Colonic mucosa (tissue), 4 donors: ENCODE measurements around the gene TMUB2. TPM values are rescaled to one million over a fixed set of nuclear protein-coding genes. Genes with fewer than 3 reads are reported as not detected.
A peak's percentile ranks its signal among the peaks of the same experiment; 100 is the strongest.

Source experiments
- DNase-seq: peaks from one replicate; pipeline ENCODE4 v3.0.0-alpha.2; 2020
- H3K27ac ChIP-seq: fragments of 200-600 bp; one replicate; pipeline ENCODE4 v1.8.0; 2021
- H3K27me3 ChIP-seq: fragments of 200-600 bp; one replicate; pipeline ENCODE4 v1.8.0; 2021
- H3K36me3 ChIP-seq: fragments of 200-600 bp; one replicate; pipeline ENCODE4 v1.8.0; 2021
- H3K4me1 ChIP-seq: fragments of 200-600 bp; one replicate; pipeline ENCODE4 v1.8.0; 2021; ENCODE audit warnings: mild to moderate bottlenecking
- H3K4me3 ChIP-seq: fragments of 200-600 bp; one replicate; pipeline ENCODE4 v1.8.0; 2021
- H3K9ac ChIP-seq, 2 donors: one replicate each; pipeline ENCODE4 v1.7.0; 2013; ENCODE audit warnings: control low read depth in 2 of 2, low read depth in 2 of 2, low read length in 2 of 2
- H3K9me3 ChIP-seq: fragments of 200-600 bp; one replicate; pipeline ENCODE4 v1.8.0; 2021
- CTCF ChIP-seq: fragments of 200-600 bp; IDR thresholded peaks from one replicate; pipeline ENCODE4 v1.8.0; 2022; ENCODE audit warnings: antibody characterized with exemption, mild to moderate bottlenecking
- intact Hi-C: fragments of 100-400 bp; cut with DNase I; formaldehyde crosslinking; loops from one replicate; pipeline ENCODE4 v1.14.1; 2022
- total RNA-seq, 2 donors: library from RNA; stranded (reverse); fragmentation: NEBNext Ultra II Directional in 1 of 2; extraction: Animal tissue kit (Norgen Biotek cat#: 25700) in 1 of 2; gene quantifications; one replicate each; pipeline ENCODE4 v1.2.1, GENCODE V29; 2021
- donor health status: healthy.
- donor health status: DM: no; HTN: no; CAD: no.
- donor health status: DM: no; HTN: no; CAD: no.

Gene TMUB2
- total RNA-seq, 2 donors from 2014 or later, result 37.0 to 44.5 TPM

- Histone ChIP-seq H3K27me3 (no peaks in the 10 kb centered on the region), H3K36me3 (peaks cover 10% of the 10 kb centered on the region), H3K9me3 (no peaks in the 10 kb centered on the region), H3K27ac (peak overlapping the region; percentile 100), H3K4me1 (peaks cover 6% of the 10 kb centered on the region), H3K9ac (peak overlapping the region; percentile 93), H3K4me3 (peak overlapping the region; percentile 95)
- intact Hi-C loops, result no loop called here
- peak; percentile 60 for DNase-seq
- TF ChIP-seq CTCF, result no peak
These were observed 11.4 kb downstream of the TMUB2 start for GRCh38 chr17:44197980-44198720.

GRCh38 chr17:44198721-44199552 lies 12.2 kb downstream of the TMUB2 start:
- H3K27me3 ChIP-seq, result no peaks in the 10 kb centered on the region
- peak overlapping the region; percentile 93 for H3K9ac ChIP-seq
- peaks cover 5% of the 10 kb centered on the region for H3K4me1 ChIP-seq
- H3K27ac ChIP-seq, result peak overlapping the region; percentile 100
- H3K36me3 ChIP-seq, result peaks cover 10% of the 10 kb centered on the region
- no peaks in the 10 kb centered on the region for H3K9me3 ChIP-seq
- peak overlapping the region; percentile 95 for H3K4me3 ChIP-seq
- TF ChIP-seq CTCF, result no peak
- DNase-seq, result peak; percentile 64
- intact Hi-C loops, result no loop called here

- peak within 1 kb of the TSS; percentile 95 for H3K4me3 ChIP-seq
- peak within 1 kb of the TSS; percentile 93 to 97 for H3K9ac ChIP-seq
- no peaks in the 10 kb centered on the region for H3K9me3 ChIP-seq
- peaks cover 10% of the 10 kb centered on the region for H3K4me1 ChIP-seq
- TF ChIP-seq CTCF, result no peak
- H3K36me3 ChIP-seq, result peaks cover 4% of the 10 kb centered on the region
- intact Hi-C loops, result no loop called here
- H3K27me3 ChIP-seq, result no peaks in the 10 kb centered on the region
- H3K27ac ChIP-seq, result peak within 1 kb of the TSS; percentile 100
- peak; percentile 99 for DNase-seq
These were observed 13.0 kb downstream of the TMUB2 start, which contains the start of gene ATXN7L3 for GRCh38 chr17:44199553-44200477. TSS of gene ATXN7L3 (minus strand) at chr17:44199884. CDS start at chr17:44198070, 1,814 bp downstream.

GRCh38 chr17:44200478-44201155 lies 13.8 kb downstream of the TMUB2 start:
- H3K36me3 ChIP-seq, result peaks cover 4% of the 10 kb centered on the region
- H3K27ac ChIP-seq, result peak overlapping the region; percentile 86
- H3K9me3 ChIP-seq, result no peaks in the 10 kb centered on the region
- peak overlapping the region; percentile 92 to 97 for H3K9ac ChIP-seq
- intact Hi-C loops, result no loop called here
- no peak for DNase-seq
- no peak for TF ChIP-seq CTCF
- no peaks in the 10 kb centered on the region for H3K27me3 ChIP-seq
- peak overlapping the region; percentile 95 for H3K4me3 ChIP-seq
- H3K4me1 ChIP-seq, result peaks cover 10% of the 10 kb centered on the region
